ENCODE results near the gene DCDC2B.

DNA sequence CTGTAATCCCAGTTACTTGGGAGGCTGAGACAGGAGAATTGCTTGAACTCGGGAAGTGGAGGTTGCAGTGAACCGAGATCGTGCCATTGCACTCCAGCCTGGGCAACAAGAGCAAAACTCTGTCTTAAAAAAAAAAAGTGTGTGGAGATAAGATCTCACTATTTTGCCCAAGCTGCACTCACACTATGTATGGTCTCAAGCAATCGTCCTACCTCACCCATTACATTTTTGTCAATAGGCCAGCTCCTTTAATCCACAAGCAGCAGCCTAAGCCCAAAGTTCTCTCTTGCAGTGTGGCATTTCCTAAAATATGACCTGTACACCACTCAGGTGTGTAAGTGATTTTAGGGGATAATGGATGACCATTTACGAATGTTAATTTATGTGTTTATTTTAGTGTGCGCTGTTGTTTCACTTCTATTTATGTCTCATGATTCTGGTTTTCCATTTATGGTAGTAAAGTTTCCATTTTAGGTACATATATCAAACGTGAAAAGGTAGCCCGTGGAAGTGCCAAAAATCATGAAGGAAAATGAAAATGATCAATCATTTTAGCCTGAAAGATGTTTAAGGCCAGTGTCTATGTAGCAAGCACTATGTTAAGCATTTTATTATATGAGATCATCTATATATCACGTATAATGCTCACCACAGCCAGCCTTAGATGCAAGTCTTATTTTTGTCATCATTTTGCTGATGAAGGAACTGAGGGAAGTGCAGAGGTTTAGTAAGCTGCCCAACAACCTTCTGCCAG lies 47.8 kb downstream of the DCDC2B start:
- TF ChIP-seq, protein P1, sequence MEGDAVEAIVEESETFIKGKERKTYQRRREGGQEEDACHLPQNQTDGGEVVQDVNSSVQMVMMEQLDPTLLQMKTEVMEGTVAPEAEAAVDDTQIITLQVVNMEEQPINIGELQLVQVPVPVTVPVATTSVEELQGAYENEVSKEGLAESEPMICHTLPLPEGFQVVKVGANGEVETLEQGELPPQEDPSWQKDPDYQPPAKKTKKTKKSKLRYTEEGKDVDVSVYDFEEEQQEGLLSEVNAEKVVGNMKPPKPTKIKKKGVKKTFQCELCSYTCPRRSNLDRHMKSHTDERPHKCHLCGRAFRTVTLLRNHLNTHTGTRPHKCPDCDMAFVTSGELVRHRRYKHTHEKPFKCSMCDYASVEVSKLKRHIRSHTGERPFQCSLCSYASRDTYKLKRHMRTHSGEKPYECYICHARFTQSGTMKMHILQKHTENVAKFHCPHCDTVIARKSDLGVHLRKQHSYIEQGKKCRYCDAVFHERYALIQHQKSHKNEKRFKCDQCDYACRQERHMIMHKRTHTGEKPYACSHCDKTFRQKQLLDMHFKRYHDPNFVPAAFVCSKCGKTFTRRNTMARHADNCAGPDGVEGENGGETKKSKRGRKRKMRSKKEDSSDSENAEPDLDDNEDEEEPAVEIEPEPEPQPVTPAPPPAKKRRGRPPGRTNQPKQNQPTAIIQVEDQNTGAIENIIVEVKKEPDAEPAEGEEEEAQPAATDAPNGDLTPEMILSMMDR (CRISPR knock-in tag; IDR thresholded peaks at IDR 0.05) = no peak
- TF ChIP-seq HES4 (CRISPR knock-in tag; IDR thresholded peaks at IDR 0.05; ENCODE audit: borderline replicate concordance) = no peak
- TF ChIP-seq POLR2A (IDR thresholded peaks at IDR 0.05; ENCODE audit: insufficient read depth in 1 of 2, low read depth in 2 of 2, low read length in 2 of 2) = no peak
- TF ChIP-seq, protein P2, sequence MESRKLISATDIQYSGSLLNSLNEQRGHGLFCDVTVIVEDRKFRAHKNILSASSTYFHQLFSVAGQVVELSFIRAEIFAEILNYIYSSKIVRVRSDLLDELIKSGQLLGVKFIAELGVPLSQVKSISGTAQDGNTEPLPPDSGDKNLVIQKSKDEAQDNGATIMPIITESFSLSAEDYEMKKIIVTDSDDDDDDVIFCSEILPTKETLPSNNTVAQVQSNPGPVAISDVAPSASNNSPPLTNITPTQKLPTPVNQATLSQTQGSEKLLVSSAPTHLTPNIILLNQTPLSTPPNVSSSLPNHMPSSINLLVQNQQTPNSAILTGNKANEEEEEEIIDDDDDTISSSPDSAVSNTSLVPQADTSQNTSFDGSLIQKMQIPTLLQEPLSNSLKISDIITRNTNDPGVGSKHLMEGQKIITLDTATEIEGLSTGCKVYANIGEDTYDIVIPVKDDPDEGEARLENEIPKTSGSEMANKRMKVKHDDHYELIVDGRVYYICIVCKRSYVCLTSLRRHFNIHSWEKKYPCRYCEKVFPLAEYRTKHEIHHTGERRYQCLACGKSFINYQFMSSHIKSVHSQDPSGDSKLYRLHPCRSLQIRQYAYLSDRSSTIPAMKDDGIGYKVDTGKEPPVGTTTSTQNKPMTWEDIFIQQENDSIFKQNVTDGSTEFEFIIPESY (CRISPR knock-in tag; IDR thresholded peaks at IDR 0.05) = no peak
- TF ChIP-seq MAFK (conservative IDR thresholded peaks at IDR 0.05 in 1 of 2, IDR thresholded peaks at IDR 0.05 in 1 of 2; ENCODE audit: low read length in 2 of 2) = no peak
